ENCODE results near the gene CXCR2.

GRCh38 chr2:218138047-218138446, 12.2 kb downstream of the CXCR2 start:
- TF ChIP-seq CTCF (IDR thresholded peaks at IDR 0.05), result no peak
- TF ChIP-seq POLR2A (IDR thresholded peaks at IDR 0.05), result no peak
